ENCODE measurements around the gene CFHR2. TPM values are rescaled to one million over a fixed set of nuclear protein-coding genes. Genes with fewer than 3 reads are reported as not detected.

Gene CFHR2
- total and polyA plus RNA-seq, 2 of the 8 experiments (the other 6 are each of a cell fraction or from before 2014, with no cell fraction given), result not detected

GRCh38 chr1:196954778-196955177 is 11.2 kb downstream of the CFHR2 start:
- no peak overlapping the region for H3K4me3 ChIP-seq (ENCODE audit: extremely low read depth in 1 of 4, insufficient read depth in 2 of 4, low read depth in 3 of 4, low read length in 4 of 4)
- no peaks in the 10 kb centered on the region for H4K20me1 ChIP-seq (replicated peaks in 1 of 2; ENCODE audit: control insufficient read depth in 1 of 2, insufficient read depth in 2 of 2, low read length in 2 of 2)
- no peak overlapping the region for H2BK5ac ChIP-seq (ENCODE audit: low read depth, low read length)
- H2BK20ac ChIP-seq (ENCODE audit: low read length), result no peak overlapping the region
- peaks cover 0 to 3% of the 10 kb centered on the region in 2 experiments; a peak in 1 of 4 replicates for H3K9me3 ChIP-seq (ENCODE audit: insufficient read depth in 2 of 2, low read depth in 1 of 2, low read length in 1 of 2)
- H3K23me2 ChIP-seq (ENCODE audit: low read depth, low read length), result no peaks in the 10 kb centered on the region
- H4K91ac ChIP-seq (replicated peaks; ENCODE audit: insufficient read length, low read length), result no peak overlapping the region
- 93% methylated on average over 2 of the region's 2 CpGs; no CpG with 5 or more reads in 1 of the 2 experiments for WGBS, 2 experiments (ENCODE audit: extremely low coverage in 1 of 2, insufficient coverage in 1 of 2, insufficient read length in 1 of 2, insufficient replicate concordance in 2 of 2, low coverage in 1 of 2, low lambda C conversion rate in 2 of 2, missing lambda C conversion rate in 1 of 2)
- H4K5ac ChIP-seq (ENCODE audit: insufficient read length, low read depth, low read length), result no peak overlapping the region
- H3K36me3 ChIP-seq (ENCODE audit: control insufficient read depth in 2 of 4, insufficient read depth in 4 of 4, low read length in 3 of 4), result no peaks in the 10 kb centered on the region
- POLR2A ChIA-PET (ENCODE audit: partially characterized antibody), result no interaction called here
- H3K79me2 ChIP-seq (ENCODE audit: control insufficient read depth in 1 of 2, insufficient read depth in 2 of 2, low read length in 2 of 2), result no peaks in the 10 kb centered on the region
- no peak overlapping the region for H2BK12ac ChIP-seq (ENCODE audit: low read depth, low read length)
- no peak overlapping the region for H3K4ac ChIP-seq (replicated peaks; ENCODE audit: insufficient read length, low read depth, low read length)
- CTCF ChIA-PET (ENCODE audit: partially characterized antibody), result interaction anchor here (0.6 kb wide), 1 partner anchor 66 kb away, joined by 3 read pairs; no protein-coding TSS in a partner anchor
- no peak overlapping the region for H2BK120ac ChIP-seq (replicated peaks; ENCODE audit: low read depth, low read length)
- H3K56ac ChIP-seq (replicated peaks; ENCODE audit: insufficient read length, low read depth, low read length), result no peak overlapping the region
- no peak overlapping the region for H3K27ac ChIP-seq (ENCODE audit: low read depth, low read length)
- H3K9ac ChIP-seq (replicated peaks in 1 of 4; ENCODE audit: extremely low read depth in 1 of 4, low read depth in 3 of 4, low read length in 3 of 4), result no peak overlapping the region
- no peak overlapping the region for H3K4me2 ChIP-seq (ENCODE audit: insufficient read depth in 1 of 2, low read depth in 2 of 2, low read length in 2 of 2)
- DNase-seq (ENCODE audit: low read depth in 1 of 2, low spot score in 2 of 2) (no peak), FAIRE-seq (no peak)
- no peak overlapping the region for H3K23ac ChIP-seq (ENCODE audit: insufficient read length)
- no peaks in the 10 kb centered on the region for H3K79me1 ChIP-seq (ENCODE audit: low read depth, low read length)
- H3K4me1 ChIP-seq (replicated peaks in 1 of 4; ENCODE audit: control insufficient read depth in 3 of 4, insufficient read depth in 4 of 4, low read length in 3 of 4), result no peaks in the 10 kb centered on the region
- no peak overlapping the region for H2AFZ ChIP-seq (ENCODE audit: low read length)
- H2BK15ac ChIP-seq (ENCODE audit: low read length), result no peak overlapping the region
- no peaks in the 10 kb centered on the region for H3K27me3 ChIP-seq (replicated peaks in 1 of 4; ENCODE audit: control insufficient read depth in 3 of 4, extremely low read depth in 1 of 4, insufficient read depth in 3 of 4, low read length in 3 of 4)
- no peak overlapping the region for H2AK5ac ChIP-seq (ENCODE audit: low read depth, low read length)
- H3K18ac ChIP-seq (ENCODE audit: extremely low read depth, low read length), result no peak overlapping the region
- no peak overlapping the region for H3K14ac ChIP-seq (ENCODE audit: insufficient read length)
- no peak overlapping the region for H4K8ac ChIP-seq (ENCODE audit: extremely low read depth, insufficient read depth, low read length)
- no peak for TF ChIP-seq SIRT6 (IDR thresholded peaks at IDR 0.05; ENCODE audit: low read length)
- no peak for TF ChIP-seq MAX (IDR thresholded peaks at IDR 0.05)
- TF ChIP-seq KDM5A (IDR thresholded peaks at IDR 0.05; ENCODE audit: low read length), result no peak
- no peak for TF ChIP-seq CTCF (IDR thresholded peaks at IDR 0.05; ENCODE audit: control extremely low read depth in 1 of 3, insufficient read depth in 1 of 3, low read depth in 1 of 3, low read length in 3 of 3)
- no peak for TF ChIP-seq BCL11A (IDR thresholded peaks at IDR 0.05; ENCODE audit: low read depth in 2 of 2, low read length in 2 of 2)
- no peak for TF ChIP-seq POU5F1 (IDR thresholded peaks at IDR 0.05; ENCODE audit: low read depth, low read length)
- TF ChIP-seq KDM1A (IDR thresholded peaks at IDR 0.05; ENCODE audit: borderline replicate concordance, low read length), result no peak
- TF ChIP-seq JUND (IDR thresholded peaks at IDR 0.05; ENCODE audit: low read length), result no peak
- TF ChIP-seq CEBPB (IDR thresholded peaks at IDR 0.05; ENCODE audit: low read depth, low read length), result no peak
- TF ChIP-seq CBX5 (IDR thresholded peaks at IDR 0.05; ENCODE audit: low read depth, low read length), result no peak
- TF ChIP-seq GTF2F1 (IDR thresholded peaks at IDR 0.05; ENCODE audit: borderline replicate concordance, low read depth, low read length), result no peak
- TF ChIP-seq TBP (IDR thresholded peaks at IDR 0.05; ENCODE audit: low read depth, low read length), result no peak
- TF ChIP-seq RFX5 (IDR thresholded peaks at IDR 0.05; ENCODE audit: borderline replicate concordance, low read depth, low read length), result no peak
